ENCODE results near the gene MESP1.

Gene MESP1

DNA sequence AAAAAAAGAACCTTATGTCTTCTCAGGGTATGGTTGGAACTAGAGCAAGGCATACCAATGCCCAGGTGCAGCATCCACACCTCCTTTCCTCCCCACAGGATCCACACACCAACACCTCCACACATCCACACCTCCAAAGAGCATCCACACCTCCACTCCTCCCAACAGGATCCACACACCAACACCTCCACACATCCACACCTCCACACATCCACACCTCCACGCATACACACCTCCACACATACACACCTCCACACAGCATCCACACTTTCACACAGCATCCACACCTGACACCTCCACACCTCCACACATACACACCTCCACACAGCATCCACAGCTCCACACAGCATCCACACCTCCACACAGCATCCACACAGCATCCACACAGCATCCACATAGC is 5.3 kb downstream of the MESP1 start:
- H3K27me3 ChIP-seq (ENCODE audit: control insufficient read depth, insufficient read depth, low read length), result peaks cover 43% of the 10 kb centered on the region
- DNase-seq (ENCODE audit: low read depth, low spot score), result no peak
- peaks cover 10% of the 10 kb centered on the region for H3K4me1 ChIP-seq (ENCODE audit: control insufficient read depth, insufficient read depth, low read length)
- no peak overlapping the region for H3K27ac ChIP-seq (ENCODE audit: low read length)
- H3K36me3 ChIP-seq (ENCODE audit: control insufficient read depth, insufficient read depth, low read length), result no peaks in the 10 kb centered on the region
- 100% methylated on average over 1 of the region's 1 CpG for WGBS (ENCODE audit: insufficient coverage, insufficient read length)
- no peaks in the 10 kb centered on the region for H3K9me3 ChIP-seq (ENCODE audit: control insufficient read depth, insufficient read depth, low read length)
- H3K4me3 ChIP-seq (ENCODE audit: low read length), result no peak overlapping the region

DNA sequence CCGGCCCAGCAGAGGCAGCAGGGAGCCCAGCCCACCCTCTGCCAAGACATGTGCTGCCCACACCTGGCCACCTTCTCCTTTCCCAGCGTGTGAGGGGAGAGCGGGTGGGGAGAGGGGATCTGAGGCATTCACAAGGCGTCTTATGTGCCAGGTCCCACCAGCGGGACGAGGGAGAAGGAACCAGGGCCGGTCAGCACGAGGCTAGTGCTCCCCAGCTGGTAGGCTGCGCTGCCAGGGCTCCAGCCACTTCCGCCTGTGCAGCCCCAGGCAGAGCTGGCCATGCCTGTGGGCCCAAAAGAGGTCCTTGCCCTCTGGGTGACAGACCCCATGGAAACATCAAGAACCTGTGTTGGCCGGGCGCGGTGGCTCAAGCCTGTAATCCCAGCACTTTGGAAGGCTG is 5.9 kb downstream of the MESP1 start:
- WGBS (ENCODE audit: insufficient coverage, insufficient read length), result no CpG with 5 or more reads among the region's 13 CpGs
- DNase-seq (ENCODE audit: low read depth, low spot score), result no peak
- peaks cover 7% of the 10 kb centered on the region for H3K4me1 ChIP-seq (ENCODE audit: control insufficient read depth, insufficient read depth, low read length)
- H3K9me3 ChIP-seq (ENCODE audit: control insufficient read depth, insufficient read depth, low read length), result no peaks in the 10 kb centered on the region
- peaks cover 42% of the 10 kb centered on the region for H3K27me3 ChIP-seq (ENCODE audit: control insufficient read depth, insufficient read depth, low read length)
- no peak overlapping the region for H3K27ac ChIP-seq (ENCODE audit: low read length)
- no peak overlapping the region for H3K4me3 ChIP-seq (ENCODE audit: low read length)
- no peaks in the 10 kb centered on the region for H3K36me3 ChIP-seq (ENCODE audit: control insufficient read depth, insufficient read depth, low read length)

- H3K36me3 ChIP-seq (ENCODE audit: control insufficient read depth, insufficient read depth, low read length), result no peaks in the 10 kb centered on the region
- DNase-seq (ENCODE audit: low read depth, low spot score), result no peak
Observed at GRCh38 chr15:89743594-89743993, 7.5 kb downstream of the MESP1 start.

GRCh38 chr15:89743011-89743410 is 8.0 kb downstream of the MESP1 start:
- Histone ChIP-seq H3K27ac (ENCODE audit: low read length) (no peak overlapping the region), H3K4me1 (ENCODE audit: control insufficient read depth, insufficient read depth, low read length) (peaks cover 3% of the 10 kb centered on the region), H3K27me3 (ENCODE audit: control insufficient read depth, insufficient read depth, low read length) (peaks cover 21% of the 10 kb centered on the region), H3K4me3 (ENCODE audit: low read length) (no peak overlapping the region), H3K9me3 (ENCODE audit: control insufficient read depth, insufficient read depth, low read length) (no peaks in the 10 kb centered on the region), H3K36me3 (ENCODE audit: control insufficient read depth, insufficient read depth, low read length) (no peaks in the 10 kb centered on the region)
- no peak for DNase-seq (ENCODE audit: low read depth, low spot score)
- no CpG with 5 or more reads among the region's 8 CpGs for WGBS (ENCODE audit: insufficient coverage, insufficient read length)

More at GRCh38 chr15:89743594-89743993, 7.5 kb downstream of the MESP1 start:
- no peaks in the 10 kb centered on the region for H3K9me3 ChIP-seq (ENCODE audit: control insufficient read depth, insufficient read depth, low read length)
- peaks cover 6% of the 10 kb centered on the region for H3K4me1 ChIP-seq (ENCODE audit: control insufficient read depth, insufficient read depth, low read length)
- no CpG with 5 or more reads among the region's 8 CpGs for WGBS (ENCODE audit: insufficient coverage, insufficient read length)
- no peak overlapping the region for H3K4me3 ChIP-seq (ENCODE audit: low read length)
- no peak overlapping the region for H3K27ac ChIP-seq (ENCODE audit: low read length)
- peaks cover 26% of the 10 kb centered on the region for H3K27me3 ChIP-seq (ENCODE audit: control insufficient read depth, insufficient read depth, low read length)

DNA sequence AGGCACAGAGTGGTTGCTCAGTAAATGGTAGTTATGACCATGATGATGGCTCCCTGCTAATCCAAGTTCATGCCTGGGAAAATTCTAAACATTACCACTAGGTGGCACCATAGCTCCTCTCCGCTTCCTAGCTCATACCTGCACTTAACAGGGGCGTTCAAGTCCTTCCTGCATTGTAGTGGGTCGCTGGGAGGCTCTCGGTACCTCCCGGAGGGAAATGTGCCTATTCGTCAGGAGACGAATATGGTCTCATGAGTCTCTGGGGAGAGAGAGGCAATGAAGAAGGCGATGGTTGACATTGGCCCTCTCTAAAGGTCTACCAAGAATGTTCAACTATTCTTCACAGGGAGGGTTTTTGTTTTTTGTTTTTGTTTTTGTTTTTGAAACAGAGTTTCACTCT is 10.9 kb downstream of the MESP1 start:
- no peaks in the 10 kb centered on the region for H3K9me3 ChIP-seq (ENCODE audit: control insufficient read depth, insufficient read depth, low read length)
- WGBS (ENCODE audit: insufficient coverage, insufficient read length), result no CpG with 5 or more reads among the region's 8 CpGs
- peak; percentile 70 for DNase-seq (ENCODE audit: low read depth, low spot score)
- H3K36me3 ChIP-seq (ENCODE audit: control insufficient read depth, insufficient read depth, low read length), result no peaks in the 10 kb centered on the region
- H3K27me3 ChIP-seq (ENCODE audit: control insufficient read depth, insufficient read depth, low read length), result no peaks in the 10 kb centered on the region
- no peak overlapping the region for H3K27ac ChIP-seq (ENCODE audit: low read length)
- no peak overlapping the region for H3K4me3 ChIP-seq (ENCODE audit: low read length)
- no peaks in the 10 kb centered on the region for H3K4me1 ChIP-seq (ENCODE audit: control insufficient read depth, insufficient read depth, low read length)

DNA sequence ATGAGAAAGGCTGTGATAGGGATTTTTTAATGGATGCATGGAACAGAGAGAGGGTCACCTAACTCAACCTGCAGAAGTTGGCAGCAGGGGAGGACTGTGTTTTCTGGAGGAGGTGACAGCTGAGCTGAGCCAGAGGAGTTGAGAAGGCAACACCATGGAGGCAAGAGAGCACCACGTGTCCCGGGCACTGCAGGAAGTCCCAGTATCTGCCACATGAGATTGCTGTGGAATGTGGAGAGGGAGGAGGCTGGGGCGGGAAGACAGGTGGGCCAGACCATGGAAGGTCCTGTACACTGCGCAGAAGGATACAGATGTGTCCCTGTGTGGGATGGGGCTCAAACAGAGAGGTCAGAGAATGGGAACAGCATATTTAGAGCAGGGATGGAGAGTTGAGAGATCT is 15.3 kb downstream of the MESP1 start:
- H3K4me3 ChIP-seq (ENCODE audit: low read length), result no peak overlapping the region
- no peaks in the 10 kb centered on the region for H3K36me3 ChIP-seq (ENCODE audit: control insufficient read depth, insufficient read depth, low read length)
- no peaks in the 10 kb centered on the region for H3K4me1 ChIP-seq (ENCODE audit: control insufficient read depth, insufficient read depth, low read length)
- H3K27ac ChIP-seq (ENCODE audit: low read length), result no peak overlapping the region
- no peaks in the 10 kb centered on the region for H3K9me3 ChIP-seq (ENCODE audit: control insufficient read depth, insufficient read depth, low read length)
- no peak for DNase-seq (ENCODE audit: low read depth, low spot score)
- no CpG with 5 or more reads among the region's 4 CpGs for WGBS (ENCODE audit: insufficient coverage, insufficient read length)
- H3K27me3 ChIP-seq (ENCODE audit: control insufficient read depth, insufficient read depth, low read length), result no peaks in the 10 kb centered on the region

DNA sequence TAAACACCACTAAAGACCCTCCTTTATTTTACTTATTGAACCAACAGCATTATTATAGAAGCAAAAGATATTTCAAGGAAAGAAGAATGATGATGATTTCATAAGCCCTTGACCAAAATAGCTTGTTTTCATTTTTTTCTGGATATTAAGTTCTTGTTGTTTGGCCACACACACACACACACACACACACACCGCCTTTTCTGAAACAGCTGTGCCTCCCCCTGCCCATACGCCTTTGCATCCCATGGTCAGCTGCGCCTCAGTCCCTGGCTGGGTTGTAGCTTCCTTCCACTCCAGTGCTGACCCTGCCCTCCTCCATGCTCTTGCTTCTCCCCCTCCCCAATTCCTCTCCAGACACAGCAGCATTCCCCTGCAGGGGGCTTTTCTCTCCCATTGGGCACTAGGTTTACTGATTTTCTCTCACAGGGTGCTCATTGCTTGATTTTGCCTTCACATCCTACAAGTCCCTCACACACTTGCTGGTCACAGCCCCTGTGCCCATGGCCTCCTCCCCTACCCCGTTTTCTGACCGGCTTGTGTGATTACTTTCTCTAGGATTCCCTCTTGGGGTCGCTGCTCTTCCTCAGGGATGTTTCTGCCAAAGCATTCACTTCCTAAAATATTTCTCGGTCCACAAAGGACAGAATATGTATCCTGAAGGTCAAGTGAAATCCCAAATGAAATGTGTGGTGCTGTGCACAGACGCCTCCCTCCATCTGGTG is 18.4 kb downstream of the MESP1 start:
- H3K4me1 ChIP-seq (ENCODE audit: control insufficient read depth, insufficient read depth, low read length), result no peaks in the 10 kb centered on the region
- no peaks in the 10 kb centered on the region for H3K9me3 ChIP-seq (ENCODE audit: control insufficient read depth, insufficient read depth, low read length)
- no CpG with 5 or more reads among the region's 8 CpGs for WGBS (ENCODE audit: insufficient coverage, insufficient read length)
- no peak overlapping the region for H3K4me3 ChIP-seq (ENCODE audit: low read length)
- H3K27me3 ChIP-seq (ENCODE audit: control insufficient read depth, insufficient read depth, low read length), result no peaks in the 10 kb centered on the region
- DNase-seq (ENCODE audit: low read depth, low spot score), result no peak
- H3K27ac ChIP-seq (ENCODE audit: low read length), result no peak overlapping the region
- no peaks in the 10 kb centered on the region for H3K36me3 ChIP-seq (ENCODE audit: control insufficient read depth, insufficient read depth, low read length)

DNA sequence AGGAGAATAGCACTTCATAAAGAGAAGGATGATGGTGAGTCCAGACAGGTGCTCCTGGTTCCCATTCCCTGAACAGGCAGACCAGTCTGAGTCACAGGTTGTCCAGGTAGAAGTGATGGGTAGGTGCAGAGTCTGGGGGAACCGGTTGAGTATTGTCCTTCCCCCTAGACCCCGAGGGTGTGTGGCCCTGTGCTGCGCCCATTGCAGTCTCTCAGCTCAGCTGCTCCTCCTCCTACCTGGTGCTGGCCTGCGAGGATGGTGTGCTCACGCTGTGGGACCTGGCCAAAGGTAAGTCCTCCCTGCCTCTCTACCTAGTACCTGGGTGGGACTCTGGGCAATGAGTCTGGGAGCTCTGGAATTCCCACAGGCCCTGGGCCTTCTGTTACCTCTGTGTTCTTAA is 19.8 kb downstream of the MESP1 start:
- Histone ChIP-seq H3K27me3 (ENCODE audit: control insufficient read depth, insufficient read depth, low read length) (no peaks in the 10 kb centered on the region), H3K4me1 (ENCODE audit: control insufficient read depth, insufficient read depth, low read length) (no peaks in the 10 kb centered on the region), H3K36me3 (ENCODE audit: control insufficient read depth, insufficient read depth, low read length) (no peaks in the 10 kb centered on the region), H3K9me3 (ENCODE audit: control insufficient read depth, insufficient read depth, low read length) (no peaks in the 10 kb centered on the region), H3K4me3 (ENCODE audit: low read length) (no peak overlapping the region), H3K27ac (ENCODE audit: low read length) (no peak overlapping the region)
- no CpG with 5 or more reads among the region's 5 CpGs for WGBS (ENCODE audit: insufficient coverage, insufficient read length)
- no peak for DNase-seq (ENCODE audit: low read depth, low spot score)

DNA sequence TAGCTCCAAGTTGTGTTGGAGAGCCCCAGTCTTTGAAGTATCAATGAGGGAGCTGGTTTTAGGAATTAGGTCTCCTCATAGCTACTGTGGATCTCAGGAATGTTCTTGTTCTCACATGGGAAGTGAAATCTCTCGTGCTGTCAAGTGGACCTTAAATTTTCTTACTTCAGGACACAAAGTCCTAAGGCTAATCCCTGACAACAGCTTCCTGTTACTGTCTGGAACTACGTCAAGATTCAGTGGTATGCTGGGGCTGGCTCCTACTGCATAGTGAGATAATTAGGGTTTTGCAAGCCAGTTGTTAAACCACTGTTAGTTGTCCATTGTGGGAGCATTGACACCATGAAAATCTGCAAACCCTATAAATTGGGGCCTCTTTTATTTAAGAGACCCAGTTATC is 22.8 kb downstream of the MESP1 start:
- WGBS (ENCODE audit: insufficient coverage, insufficient read length), result no CpG with 5 or more reads among the region's 2 CpGs
- H3K27ac ChIP-seq (ENCODE audit: low read length), result no peak overlapping the region
- H3K4me3 ChIP-seq (ENCODE audit: low read length), result no peak overlapping the region
- no peaks in the 10 kb centered on the region for H3K9me3 ChIP-seq (ENCODE audit: control insufficient read depth, insufficient read depth, low read length)
- no peak for DNase-seq (ENCODE audit: low read depth, low spot score)
- H3K4me1 ChIP-seq (ENCODE audit: control insufficient read depth, insufficient read depth, low read length), result no peaks in the 10 kb centered on the region
- H3K36me3 ChIP-seq (ENCODE audit: control insufficient read depth, insufficient read depth, low read length), result no peaks in the 10 kb centered on the region
- H3K27me3 ChIP-seq (ENCODE audit: control insufficient read depth, insufficient read depth, low read length), result no peaks in the 10 kb centered on the region

DNA sequence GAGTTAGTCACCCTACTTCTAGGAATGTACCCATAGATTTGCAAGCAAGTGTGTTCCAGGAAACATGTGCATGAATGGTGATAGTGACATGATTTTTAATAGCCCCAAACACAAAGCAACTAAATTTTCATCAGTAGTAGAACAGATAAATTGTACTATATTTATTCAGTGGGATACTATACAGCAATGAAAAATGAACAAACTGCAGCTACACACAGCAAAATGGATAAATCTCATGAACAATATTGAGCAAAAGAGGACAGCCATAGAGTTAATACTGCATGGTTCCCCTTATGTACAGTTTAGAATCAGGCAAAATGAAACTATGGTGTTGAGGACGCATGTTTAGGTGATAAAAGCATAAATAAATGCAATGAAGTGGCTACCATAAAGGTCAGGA is 26.0 kb downstream of the MESP1 start:
- H3K9me3 ChIP-seq (ENCODE audit: control insufficient read depth, insufficient read depth, low read length), result no peaks in the 10 kb centered on the region; the same call in 1 of the 2 replicates
- H3K4me1 ChIP-seq (ENCODE audit: control insufficient read depth, insufficient read depth, low read length), result no peaks in the 10 kb centered on the region
- no peaks in the 10 kb centered on the region for H3K27me3 ChIP-seq (ENCODE audit: control insufficient read depth, insufficient read depth, low read length)
- H3K36me3 ChIP-seq (ENCODE audit: control insufficient read depth, insufficient read depth, low read length), result no peaks in the 10 kb centered on the region
- no CpG with 5 or more reads among the region's 1 CpG for WGBS (ENCODE audit: insufficient coverage, insufficient read length)
- DNase-seq (ENCODE audit: low read depth, low spot score), result no peak
- H3K27ac ChIP-seq (ENCODE audit: low read length), result no peak overlapping the region
- H3K4me3 ChIP-seq (ENCODE audit: low read length), result no peak overlapping the region

DNA sequence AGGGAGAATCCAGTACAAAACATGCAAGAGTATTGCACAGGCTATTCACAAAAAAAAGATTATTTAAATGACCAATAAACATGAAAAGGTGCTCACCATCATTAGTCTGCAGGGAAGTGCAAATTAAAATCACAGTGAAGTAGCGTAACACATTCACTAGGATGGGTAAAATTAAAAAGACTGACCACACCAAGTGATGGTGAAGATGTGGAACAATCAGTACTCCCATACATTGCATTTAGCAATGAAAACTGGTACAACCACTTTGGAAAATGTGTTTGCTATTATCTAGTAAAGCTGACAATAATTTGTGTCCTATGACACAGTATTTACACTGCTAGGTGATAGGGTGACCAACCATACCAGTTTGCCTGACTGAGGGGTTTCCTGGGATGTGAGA is 26.4 kb downstream of the MESP1 start:
- no CpG with 5 or more reads among the region's 1 CpG for WGBS (ENCODE audit: insufficient coverage, insufficient read length)

More for the DNA sequence above, 26.4 kb downstream of the MESP1 start:
- Histone ChIP-seq H3K9me3 (ENCODE audit: control insufficient read depth, insufficient read depth, low read length) (no peaks in the 10 kb centered on the region; the same call in 1 of the 2 replicates), H3K27ac (ENCODE audit: low read length) (no peak overlapping the region), H3K4me1 (ENCODE audit: control insufficient read depth, insufficient read depth, low read length) (no peaks in the 10 kb centered on the region), H3K36me3 (ENCODE audit: control insufficient read depth, insufficient read depth, low read length) (no peaks in the 10 kb centered on the region), H3K4me3 (ENCODE audit: low read length) (no peak overlapping the region), H3K27me3 (ENCODE audit: control insufficient read depth, insufficient read depth, low read length) (no peaks in the 10 kb centered on the region)
- DNase-seq (ENCODE audit: low read depth, low spot score), result no peak
